ENCODE measurements around the gene GOLGA6L10. TPM values are rescaled to one million over a fixed set of nuclear protein-coding genes. Genes with fewer than 3 reads are reported as not detected.
A peak's percentile ranks its signal among the peaks of the same experiment; 100 is the strongest.
"Not testable (repeated sequence)": the region's sequence is repeated elsewhere in the genome, so short reads cannot be mapped to it uniquely, and the experiment has no call there.

GOLGA6L10 gene
- total and polyA plus RNA-seq, 2 donors from 2014 or later = 0.45 to 2.5 TPM

GRCh38 chr15:82330921-82331320 lies 18.4 kb downstream of the GOLGA6L10 start:
- intact Hi-C loops (cut with DNase I); H3K9ac ChIP-seq (ENCODE audit: low read length in 3 of 3); H3K4me3 ChIP-seq (ENCODE audit: low read length in 3 of 3); H3K27me3 ChIP-seq (ENCODE audit: control insufficient read depth, insufficient read depth, low read length); H3K9me3 ChIP-seq (ENCODE audit: control insufficient read depth in 2 of 3, insufficient read depth in 1 of 3, low read length in 3 of 3); FAIRE-seq; H3K4me1 ChIP-seq (ENCODE audit: control insufficient read depth in 2 of 3, insufficient read depth in 2 of 3, low read depth in 1 of 3, low read length in 3 of 3); H3K36me3 ChIP-seq (ENCODE audit: control insufficient read depth in 2 of 3, insufficient read depth in 3 of 3, low read length in 3 of 3); H3K27ac ChIP-seq (ENCODE audit: low read depth in 2 of 2, low read length in 2 of 2): not testable (repeated sequence)
- DNase-seq = peak in 1 of 5 donors; percentile 26

GRCh38 chr15:82329039-82329438 lies 20.2 kb downstream of the GOLGA6L10 start:
- H3K4me1 ChIP-seq (ENCODE audit: control insufficient read depth in 2 of 3, insufficient read depth in 2 of 3, low read depth in 1 of 3, low read length in 3 of 3); H3K9me3 ChIP-seq (ENCODE audit: control insufficient read depth in 2 of 3, insufficient read depth in 1 of 3, low read length in 3 of 3); H3K9ac ChIP-seq (ENCODE audit: low read length in 3 of 3); H3K27ac ChIP-seq (ENCODE audit: low read depth in 2 of 2, low read length in 2 of 2); H3K36me3 ChIP-seq (ENCODE audit: control insufficient read depth in 2 of 3, insufficient read depth in 3 of 3, low read length in 3 of 3); DNase-seq; H3K4me3 ChIP-seq (ENCODE audit: low read length in 3 of 3); intact Hi-C loops (cut with DNase I); H3K27me3 ChIP-seq (ENCODE audit: control insufficient read depth, insufficient read depth, low read length); FAIRE-seq: not testable (repeated sequence)

- H3K27ac ChIP-seq (ENCODE audit: low read depth in 2 of 2, low read length in 2 of 2); intact Hi-C loops (cut with DNase I); H3K4me1 ChIP-seq (ENCODE audit: control insufficient read depth in 2 of 3, insufficient read depth in 2 of 3, low read depth in 1 of 3, low read length in 3 of 3); FAIRE-seq; H3K9ac ChIP-seq (ENCODE audit: low read length in 3 of 3); H3K4me3 ChIP-seq (ENCODE audit: low read length in 3 of 3); H3K9me3 ChIP-seq (ENCODE audit: control insufficient read depth in 2 of 3, insufficient read depth in 1 of 3, low read length in 3 of 3); H3K36me3 ChIP-seq (ENCODE audit: control insufficient read depth in 2 of 3, insufficient read depth in 3 of 3, low read length in 3 of 3); H3K27me3 ChIP-seq (ENCODE audit: control insufficient read depth, insufficient read depth, low read length): not testable (repeated sequence)
- peak in 1 of 5 donors; percentile 2 for DNase-seq
Observed at GRCh38 chr15:82327372-82327771, 21.9 kb downstream of the GOLGA6L10 start.

GRCh38 chr15:82326896-82327295 lies 22.4 kb downstream of the GOLGA6L10 start:
- H3K9me3 ChIP-seq (ENCODE audit: control insufficient read depth in 2 of 3, insufficient read depth in 1 of 3, low read length in 3 of 3); intact Hi-C loops (cut with DNase I); H3K4me1 ChIP-seq (ENCODE audit: control insufficient read depth in 2 of 3, insufficient read depth in 2 of 3, low read depth in 1 of 3, low read length in 3 of 3); H3K27me3 ChIP-seq (ENCODE audit: control insufficient read depth, insufficient read depth, low read length); FAIRE-seq; H3K4me3 ChIP-seq (ENCODE audit: low read length in 3 of 3); H3K36me3 ChIP-seq (ENCODE audit: control insufficient read depth in 2 of 3, insufficient read depth in 3 of 3, low read length in 3 of 3); H3K9ac ChIP-seq (ENCODE audit: low read length in 3 of 3); H3K27ac ChIP-seq (ENCODE audit: low read depth in 2 of 2, low read length in 2 of 2): not testable (repeated sequence)
- DNase-seq = peak in 1 of 5 donors; percentile 30

- peak in 1 of 5 donors; percentile 64 for DNase-seq
- H3K27me3 ChIP-seq (ENCODE audit: control insufficient read depth, insufficient read depth, low read length); H3K4me1 ChIP-seq (ENCODE audit: control insufficient read depth in 2 of 3, insufficient read depth in 2 of 3, low read depth in 1 of 3, low read length in 3 of 3); H3K9ac ChIP-seq (ENCODE audit: low read length in 3 of 3); H3K9me3 ChIP-seq (ENCODE audit: control insufficient read depth in 2 of 3, insufficient read depth in 1 of 3, low read length in 3 of 3); intact Hi-C loops (cut with DNase I); H3K4me3 ChIP-seq (ENCODE audit: low read length in 3 of 3); FAIRE-seq; H3K36me3 ChIP-seq (ENCODE audit: control insufficient read depth in 2 of 3, insufficient read depth in 3 of 3, low read length in 3 of 3); H3K27ac ChIP-seq (ENCODE audit: low read depth in 2 of 2, low read length in 2 of 2): not testable (repeated sequence)
Observed at GRCh38 chr15:82325646-82326045, 23.6 kb downstream of the GOLGA6L10 start.

GRCh38 chr15:82324831-82325230 lies 24.4 kb downstream of the GOLGA6L10 start:
- H3K27ac ChIP-seq (ENCODE audit: low read depth in 2 of 2, low read length in 2 of 2); H3K9ac ChIP-seq (ENCODE audit: low read length in 3 of 3); H3K4me3 ChIP-seq (ENCODE audit: low read length in 3 of 3); H3K9me3 ChIP-seq (ENCODE audit: control insufficient read depth in 2 of 3, insufficient read depth in 1 of 3, low read length in 3 of 3); H3K36me3 ChIP-seq (ENCODE audit: control insufficient read depth in 2 of 3, insufficient read depth in 3 of 3, low read length in 3 of 3); FAIRE-seq; H3K4me1 ChIP-seq (ENCODE audit: control insufficient read depth in 2 of 3, insufficient read depth in 2 of 3, low read depth in 1 of 3, low read length in 3 of 3); H3K27me3 ChIP-seq (ENCODE audit: control insufficient read depth, insufficient read depth, low read length); intact Hi-C loops (cut with DNase I): not testable (repeated sequence)
- DNase-seq = peak in 1 of 5 donors; percentile 46

- not testable (repeated sequence) for FAIRE-seq
Observed at GRCh38 chr15:82322488-82322887, 26.8 kb downstream of the GOLGA6L10 start.

GRCh38 chr15:82320861-82321260 lies 28.4 kb downstream of the GOLGA6L10 start:
- DNase-seq; intact Hi-C loops (cut with DNase I); H3K27ac ChIP-seq (ENCODE audit: low read depth in 2 of 2, low read length in 2 of 2); H3K27me3 ChIP-seq (ENCODE audit: control insufficient read depth, insufficient read depth, low read length); H3K4me1 ChIP-seq (ENCODE audit: control insufficient read depth in 2 of 3, insufficient read depth in 2 of 3, low read depth in 1 of 3, low read length in 3 of 3); H3K9ac ChIP-seq (ENCODE audit: low read length in 3 of 3); H3K36me3 ChIP-seq (ENCODE audit: control insufficient read depth in 2 of 3, insufficient read depth in 3 of 3, low read length in 3 of 3); H3K9me3 ChIP-seq (ENCODE audit: control insufficient read depth in 2 of 3, insufficient read depth in 1 of 3, low read length in 3 of 3); FAIRE-seq; H3K4me3 ChIP-seq (ENCODE audit: low read length in 3 of 3): not testable (repeated sequence)

More at GRCh38 chr15:82322488-82322887, 26.8 kb downstream of the GOLGA6L10 start:
- DNase-seq; H3K27me3 ChIP-seq (ENCODE audit: control insufficient read depth, insufficient read depth, low read length); H3K36me3 ChIP-seq (ENCODE audit: control insufficient read depth in 2 of 3, insufficient read depth in 3 of 3, low read length in 3 of 3); H3K4me3 ChIP-seq (ENCODE audit: low read length in 3 of 3); H3K27ac ChIP-seq (ENCODE audit: low read depth in 2 of 2, low read length in 2 of 2); intact Hi-C loops (cut with DNase I); H3K9me3 ChIP-seq (ENCODE audit: control insufficient read depth in 2 of 3, insufficient read depth in 1 of 3, low read length in 3 of 3); H3K9ac ChIP-seq (ENCODE audit: low read length in 3 of 3); H3K4me1 ChIP-seq (ENCODE audit: control insufficient read depth in 2 of 3, insufficient read depth in 2 of 3, low read depth in 1 of 3, low read length in 3 of 3): not testable (repeated sequence)
